Gastroesophageal sphincter (tissue), 3 donors: Measurements from ENCODE around the gene DCAF8.

Experiments
- EP300 ChIP-seq: sonication (generic); formaldehyde crosslinking; IDR thresholded peaks from one replicate; pipeline ENCODE4 v1.6.1; 2017; ENCODE audit warnings: antibody characterized with exemption, mild to moderate bottlenecking
- POLR2A ChIP-seq, 2 donors: fragments of 450-650 bp; IDR thresholded peaks; one replicate each; pipeline ENCODE4 v1.6.1; 2017; ENCODE audit warnings: antibody characterized with exemption in 2 of 2, mild to moderate bottlenecking in 2 of 2, moderate library complexity in 1 of 2
- POLR2AphosphoS5 ChIP-seq: sonication (generic); formaldehyde crosslinking; IDR thresholded peaks from one replicate; pipeline ENCODE4 v1.6.1; 2017; ENCODE audit warnings: antibody characterized with exemption
- TF ChIP-seq, protein P1 (sequence below), 4 experiments: fragments of 200-600 bp in 2 of 4; fragments of 450-650 bp in 2 of 4; sonication (generic) in 1 of 4; IDR thresholded peaks; one replicate each; pipeline ENCODE4 v1.5.1; 2017 to 2019; ENCODE audit warnings: antibody characterized with exemption in 4 of 4, mild to moderate bottlenecking in 2 of 4, moderate library complexity in 2 of 4

DNA sequence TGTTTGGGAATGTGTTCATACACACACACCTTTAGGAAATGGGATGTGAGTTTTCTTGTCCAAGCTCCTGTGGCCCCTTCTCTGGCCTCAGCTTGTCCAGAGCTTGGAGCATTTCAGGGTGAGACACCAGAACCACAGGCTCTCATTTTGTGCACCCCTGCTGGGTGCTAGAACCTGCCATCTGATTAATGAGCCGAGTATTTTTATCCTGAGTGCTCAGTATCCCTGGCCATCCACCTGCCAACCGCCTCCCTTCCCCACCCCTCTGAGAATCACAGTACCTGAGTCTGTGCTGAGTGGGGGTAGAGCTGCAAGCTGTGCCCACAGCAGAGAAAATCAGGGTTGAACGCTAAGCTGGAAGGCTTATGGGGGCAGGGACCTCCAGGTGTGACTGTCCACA is 70.6 kb downstream of the DCAF8 start:
- TF ChIP-seq, protein P1, sequence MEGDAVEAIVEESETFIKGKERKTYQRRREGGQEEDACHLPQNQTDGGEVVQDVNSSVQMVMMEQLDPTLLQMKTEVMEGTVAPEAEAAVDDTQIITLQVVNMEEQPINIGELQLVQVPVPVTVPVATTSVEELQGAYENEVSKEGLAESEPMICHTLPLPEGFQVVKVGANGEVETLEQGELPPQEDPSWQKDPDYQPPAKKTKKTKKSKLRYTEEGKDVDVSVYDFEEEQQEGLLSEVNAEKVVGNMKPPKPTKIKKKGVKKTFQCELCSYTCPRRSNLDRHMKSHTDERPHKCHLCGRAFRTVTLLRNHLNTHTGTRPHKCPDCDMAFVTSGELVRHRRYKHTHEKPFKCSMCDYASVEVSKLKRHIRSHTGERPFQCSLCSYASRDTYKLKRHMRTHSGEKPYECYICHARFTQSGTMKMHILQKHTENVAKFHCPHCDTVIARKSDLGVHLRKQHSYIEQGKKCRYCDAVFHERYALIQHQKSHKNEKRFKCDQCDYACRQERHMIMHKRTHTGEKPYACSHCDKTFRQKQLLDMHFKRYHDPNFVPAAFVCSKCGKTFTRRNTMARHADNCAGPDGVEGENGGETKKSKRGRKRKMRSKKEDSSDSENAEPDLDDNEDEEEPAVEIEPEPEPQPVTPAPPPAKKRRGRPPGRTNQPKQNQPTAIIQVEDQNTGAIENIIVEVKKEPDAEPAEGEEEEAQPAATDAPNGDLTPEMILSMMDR (IDR thresholded peaks at IDR 0.05): no peak
- TF ChIP-seq POLR2A (IDR thresholded peaks at IDR 0.05) (no peak), EP300 (no peak), POLR2AphosphoS5 (no peak)
